Keratinocyte (primary cell): ENCODE data around the gene TRUB1. TPM values are rescaled to one million over a fixed set of nuclear protein-coding genes. Genes with fewer than 3 reads are reported as not detected.

Experiments used
- DNase-seq: peaks from one replicate; pipeline ENCODE4 v3.0.0-alpha.2; 2011; ENCODE audit warnings: low read depth, missing footprints, low spot score
- FAIRE-seq: peaks from 2 replicates; lab custom pipeline; 2011; peaks lifted over from hg19 to GRCh38; lab: Jason Lieb, UNC
- H2AFZ ChIP-seq: 2 replicates; pipeline ENCODE4 v1.6.0; 2012; ENCODE audit warnings: low read length, control low read depth, inconsistent platforms; ENCODE audit not compliant: control insufficient read depth
- H3K27ac ChIP-seq: 2 replicates; pipeline ENCODE4 v1.5.1; 2011; ENCODE audit warnings: low read length; ENCODE audit not compliant: control insufficient read depth, insufficient read depth
- H3K27me3 ChIP-seq: 3 replicates; pipeline ENCODE4 v1.6.0; 2011; ENCODE audit warnings: low read length; ENCODE audit not compliant: control insufficient read depth, insufficient read depth; ENCODE audit errors: extremely low read depth
- H3K36me3 ChIP-seq, 2 experiments: 2 replicates in 1 of 2; 3 replicates in 1 of 2; pipeline ENCODE4 v1.5.1; 2011; ENCODE audit warnings: low read length in 2 of 2, mild to moderate bottlenecking in 1 of 2; ENCODE audit not compliant: control insufficient read depth in 2 of 2, insufficient read depth in 2 of 2; ENCODE audit errors: extremely low read depth in 1 of 2
- H3K4me1 ChIP-seq: 3 replicates; pipeline ENCODE4 v1.5.1; 2011; ENCODE audit warnings: low read length; ENCODE audit not compliant: control insufficient read depth, insufficient read depth; ENCODE audit errors: extremely low read depth
- H3K4me2 ChIP-seq: 3 replicates; pipeline ENCODE4 v1.6.0; 2011; ENCODE audit warnings: low read depth, low read length; ENCODE audit not compliant: control insufficient read depth, insufficient read depth; ENCODE audit errors: extremely low read depth
- H3K4me3 ChIP-seq, 3 experiments: fragments of 200-600 bp in 1 of 3; sonication (generic) in 1 of 3; 2 replicates in 2 of 3; 3 replicates in 1 of 3; pipeline ENCODE4 v1.5.1; 2011 to 2016; ENCODE audit warnings: low read length in 3 of 3, mild to moderate bottlenecking in 3 of 3, control low read depth in 2 of 3, inconsistent platforms in 1 of 3, low read depth in 1 of 3, mixed read lengths in 1 of 3, mixed run types in 1 of 3, moderate library complexity in 1 of 3; ENCODE audit not compliant: control insufficient read depth in 2 of 3, insufficient read depth in 2 of 3; ENCODE audit errors: extremely low read depth in 1 of 3
- H3K79me2 ChIP-seq: 2 replicates; pipeline ENCODE4 v1.6.0; 2012; ENCODE audit warnings: low read length; ENCODE audit not compliant: control insufficient read depth, insufficient read depth
- H3K9ac ChIP-seq: 3 replicates; pipeline ENCODE4 v1.6.0; 2011; ENCODE audit warnings: low read length; ENCODE audit not compliant: control insufficient read depth, insufficient read depth; ENCODE audit errors: extremely low read depth
- H3K9me1 ChIP-seq: 3 replicates; pipeline ENCODE4 v1.6.0; 2011; ENCODE audit warnings: low read length; ENCODE audit not compliant: control insufficient read depth, insufficient read depth; ENCODE audit errors: extremely low read depth
- H3K9me3 ChIP-seq: 2 replicates; pipeline ENCODE4 v1.5.1; 2012; ENCODE audit warnings: low read depth, low read length; ENCODE audit not compliant: control insufficient read depth
- H4K20me1 ChIP-seq: 3 replicates; pipeline ENCODE4 v1.6.0; 2011; ENCODE audit warnings: low read length; ENCODE audit not compliant: control insufficient read depth, insufficient read depth; ENCODE audit errors: extremely low read depth
- CTCF ChIP-seq, 3 experiments: IDR thresholded peaks in 1 of 3; conservative IDR thresholded peaks in 1 of 3; optimal IDR thresholded peaks in 1 of 3; 2 replicates in 2 of 3; 3 replicates in 1 of 3; pipeline versions ENCODE3 to v1.5.1; 2011; ENCODE audit warnings: low read length in 3 of 3, mild to moderate bottlenecking in 3 of 3, moderate library complexity in 2 of 3, control low read depth in 1 of 3, inconsistent platforms in 1 of 3; ENCODE audit not compliant: insufficient read depth in 2 of 3; ENCODE audit errors: extremely low read depth in 1 of 3
- EZH2 ChIP-seq: IDR thresholded peaks from one replicate; pipeline ENCODE4 v1.6.1; 2012; ENCODE audit warnings: inconsistent platforms, mild to moderate bottlenecking, low read length, moderate library complexity
- dilution Hi-C: fragments of 300-500 bp; cut with MboI; formaldehyde crosslinking; loops from one replicate; pipeline ENCODE4 v1.7.0; 2020; ENCODE audit warnings: low sequenced_read_pairs; ENCODE audit not compliant: extremely low pct_ligation_motif_present
- polyA plus RNA-seq, 5 experiments: library from polyadenylated mRNA; depleted of rRNA in 3 of 5; stranded (reverse) in 3 of 5; stranded (forward) in 1 of 5; unstranded in 1 of 5; fragments of >200 nt; gene quantifications; 1 replicate in 1 of 5; 2 replicates in 3 of 5; 3 replicates in 1 of 5; pipeline versions ENCODE4 v1.2.1 to v1.2.3, GENCODE V29; 2011 to 2012; ENCODE audit warnings: missing spikeins in 2 of 5, low read depth in 1 of 5, low replicate concordance in 1 of 5

Gene TRUB1
- polyA plus RNA-seq, 1 donor (not counting 4 experiments of a cell fraction or from before 2014, with no cell fraction given) = 20.5 TPM

DNA sequence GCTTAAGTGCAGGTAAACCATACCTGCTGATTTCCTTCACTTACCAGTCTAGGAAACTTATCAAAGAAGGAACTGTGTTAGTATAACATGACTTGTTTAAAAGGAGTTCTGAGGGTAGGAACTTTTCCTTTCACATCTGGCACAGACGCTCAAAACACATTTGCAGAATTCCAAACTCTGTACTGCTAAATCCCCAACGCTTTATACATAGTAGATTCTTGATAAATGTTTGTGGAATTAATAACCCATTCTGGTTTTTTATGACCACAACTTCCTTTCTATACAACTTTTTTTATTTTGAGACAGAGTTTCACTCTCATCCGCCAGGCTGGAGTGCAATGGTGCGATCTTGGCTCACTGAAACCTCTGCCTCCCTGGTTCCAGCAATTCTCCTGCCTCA, 7.7 kb upstream of the TRUB1 start:
- Histone ChIP-seq H2AFZ (no peak overlapping the region), H3K36me3 (no peaks in the 10 kb centered on the region), H3K27me3 (no peaks in the 10 kb centered on the region), H3K4me3 (no peak overlapping the region), H3K27ac (no peak overlapping the region), H3K9ac (no peak overlapping the region), H3K4me1 (peaks cover 19% of the 10 kb centered on the region), H3K79me2 (no peaks in the 10 kb centered on the region), H3K9me3 (peaks cover 3% of the 10 kb centered on the region), H3K9me1 (no peaks in the 10 kb centered on the region), H3K4me2 (no peak overlapping the region), H4K20me1 (no peaks in the 10 kb centered on the region)
- dilution Hi-C loops = no loop called here
- FAIRE-seq (no peak), DNase-seq (no peak)
- TF ChIP-seq CTCF (optimal IDR thresholded peaks at IDR 0.05 in 1 of 3, IDR thresholded peaks at IDR 0.05 in 1 of 3, conservative IDR thresholded peaks at IDR 0.05 in 1 of 3; ENCODE audit: extremely low read depth in 1 of 3, insufficient read depth in 2 of 3, low read length in 3 of 3) = no peak
- no peak for TF ChIP-seq EZH2

GRCh38 chr10:114931072-114931679, 6.8 kb upstream of the TRUB1 start:
- DNase-seq = no peak
- Histone ChIP-seq H3K79me2 (no peaks in the 10 kb centered on the region), H3K9me1 (no peaks in the 10 kb centered on the region), H3K4me1 (peaks cover 11% of the 10 kb centered on the region), H4K20me1 (no peaks in the 10 kb centered on the region), H3K36me3 (no peaks in the 10 kb centered on the region), H3K9ac (no peak overlapping the region), H2AFZ (no peak overlapping the region), H3K27me3 (no peaks in the 10 kb centered on the region), H3K4me2 (no peak overlapping the region), H3K27ac (no peak overlapping the region), H3K9me3 (peaks cover 3% of the 10 kb centered on the region), H3K4me3 (no peak overlapping the region)
- TF ChIP-seq CTCF (optimal IDR thresholded peaks at IDR 0.05 in 1 of 3, IDR thresholded peaks at IDR 0.05 in 1 of 3, conservative IDR thresholded peaks at IDR 0.05 in 1 of 3; ENCODE audit: extremely low read depth in 1 of 3, insufficient read depth in 2 of 3, low read length in 3 of 3) (no peak), EZH2 (no peak)
- dilution Hi-C loops = no loop called here
- no peak for FAIRE-seq
